GM21786 (cell line): ENCODE data around the gene S100A4.
"Not testable (repeated sequence)": the region's sequence is repeated elsewhere in the genome, so short reads cannot be mapped to it uniquely, and the experiment has no call there.

Experiments used
- ATAC-seq: cut with Tn5 transposase; IDR thresholded peaks from one replicate; pipeline ENCODE4 v1.9.1; 2021; ENCODE audit not compliant: unreplicated experiment

S100A4 gene

GRCh38 chr1:153535242-153536011, 10.2 kb downstream of the S100A4 start, which contains the start of gene S100A6:
TSS of gene S100A6 (minus strand) at chr1:153535991. CDS start at chr1:153535339, 652 bp downstream.
- ATAC-seq: no peak

DNA sequence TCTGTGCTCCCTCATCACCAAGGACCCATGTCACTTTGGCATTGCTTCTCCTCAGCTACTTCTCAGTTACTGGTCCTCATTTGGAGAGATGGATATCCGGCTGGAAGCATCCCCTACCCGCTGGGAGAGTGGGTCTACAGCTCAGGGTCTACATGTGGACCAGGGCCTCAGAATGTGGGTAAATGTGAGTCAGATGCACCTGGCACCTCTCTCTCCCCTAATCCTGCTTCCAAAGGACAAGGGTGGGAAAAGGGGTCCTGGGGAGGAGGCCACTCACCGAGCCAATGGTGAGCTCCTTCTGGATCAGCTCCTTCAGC, 10.7 kb downstream of the S100A4 start:
- no peak for ATAC-seq

GRCh38 chr1:153534226-153534924, 11.2 kb downstream of the S100A4 start:
- ATAC-seq: no peak

DNA sequence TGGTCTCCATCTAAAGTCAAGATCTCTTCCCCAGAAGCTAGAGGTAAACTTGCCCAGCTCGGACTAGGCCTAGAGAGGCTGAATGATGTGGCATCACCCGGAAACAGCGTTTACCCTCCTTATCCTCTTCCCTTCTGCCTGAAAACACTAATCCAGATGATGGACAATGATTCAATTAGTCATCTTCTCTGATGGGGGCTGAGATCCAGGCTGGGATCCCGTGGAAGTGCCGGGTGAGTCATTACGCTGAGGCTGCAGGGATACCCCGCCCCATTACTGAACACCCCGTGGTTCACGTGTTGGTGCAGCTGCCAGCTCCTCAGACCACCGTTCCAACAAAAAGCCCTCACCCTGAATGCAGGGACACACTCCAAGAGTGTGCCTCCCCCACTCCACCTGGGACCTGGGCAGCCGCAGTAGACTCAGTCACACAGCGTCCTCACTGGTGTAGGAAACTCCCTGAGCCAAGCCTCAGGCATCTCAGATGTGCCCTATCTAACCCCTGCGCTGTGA, 11.9 kb downstream of the S100A4 start:
- no peak for ATAC-seq

DNA sequence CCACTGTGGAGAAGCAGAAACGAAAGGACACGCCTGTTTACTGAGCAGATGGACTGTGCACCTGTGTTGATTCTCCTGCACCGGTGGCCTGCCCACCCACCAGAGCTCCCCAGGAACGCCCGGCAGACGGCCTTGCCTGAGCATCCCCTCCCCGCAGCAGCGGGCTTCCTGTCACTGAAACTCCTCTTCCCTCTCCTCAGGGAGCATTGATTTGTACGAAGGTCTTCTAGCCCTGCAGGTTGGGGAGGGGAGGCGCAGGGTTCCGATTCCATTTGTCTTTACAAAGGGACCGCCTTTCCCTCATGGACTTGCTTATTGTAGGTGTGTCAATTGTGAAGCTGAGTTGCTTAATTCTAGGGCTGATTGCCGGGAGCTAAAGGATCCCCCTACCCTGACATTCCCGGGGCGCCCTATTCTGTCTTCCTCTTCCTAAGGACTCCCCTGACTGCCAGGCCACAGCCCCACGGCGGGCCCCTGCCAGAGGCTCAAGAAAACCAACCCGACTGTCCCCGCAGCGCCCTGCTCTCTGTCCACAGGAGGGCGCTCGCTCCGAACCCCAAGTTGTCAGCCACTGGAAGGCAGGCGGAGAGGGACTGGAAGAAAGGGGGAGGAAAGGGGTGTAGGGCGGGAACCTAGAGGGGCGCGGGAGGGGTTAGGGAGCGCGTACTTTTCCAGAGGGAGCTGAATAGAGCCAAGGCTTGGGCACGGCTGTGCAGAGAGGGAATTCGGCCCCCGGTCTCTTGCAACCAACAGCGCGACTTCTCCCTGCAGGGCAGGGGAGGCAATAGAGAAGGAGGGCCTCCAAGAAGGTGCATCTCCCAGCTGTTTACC, 12.6 kb downstream of the S100A4 start:
- ATAC-seq: no peak

DNA sequence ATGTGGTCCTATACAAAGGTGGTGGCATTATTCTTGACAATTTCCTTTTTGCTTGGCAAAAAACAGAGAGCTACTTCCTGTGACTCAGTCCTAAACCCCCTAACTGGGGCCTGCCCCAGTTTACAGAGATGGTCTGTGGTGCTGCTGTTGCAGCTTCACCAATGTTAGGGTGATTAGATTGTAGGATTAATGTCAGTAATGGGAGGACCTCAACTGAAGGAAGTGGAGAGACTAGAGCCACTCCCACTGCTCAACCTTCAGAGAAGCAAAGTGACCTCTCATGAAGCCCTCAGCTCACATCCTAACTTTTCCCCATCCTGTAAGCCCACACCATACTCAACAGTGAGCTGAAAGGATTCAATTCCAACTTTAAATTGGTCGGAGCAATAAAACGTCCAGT, 13.4 kb downstream of the S100A4 start:
- ATAC-seq: no peak

DNA sequence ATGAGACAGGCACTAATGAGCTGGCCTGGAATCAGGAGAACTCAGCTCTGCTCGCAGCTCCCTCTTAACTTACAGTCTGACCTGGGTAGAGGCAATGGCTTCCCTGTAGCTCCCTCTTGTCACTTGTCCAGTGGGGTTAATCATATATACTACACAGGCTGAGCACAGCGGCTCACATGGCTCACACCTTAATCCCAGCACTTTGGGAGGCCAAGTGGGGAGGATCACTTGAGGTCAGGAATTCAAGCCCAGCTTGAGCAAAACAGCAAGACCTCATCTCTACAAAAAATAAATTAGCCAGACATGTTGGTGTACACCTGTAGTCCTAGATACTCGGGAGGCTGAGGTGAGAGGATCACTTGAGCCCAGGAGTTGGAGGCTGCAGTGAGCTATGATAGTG, 14.0 kb downstream of the S100A4 start:
- ATAC-seq: no peak

GRCh38 chr1:153527683-153528040, 17.9 kb downstream of the S100A4 start:
- no peak for ATAC-seq

- no peak for ATAC-seq
Observed at GRCh38 chr1:153527023-153527682, 18.5 kb downstream of the S100A4 start.

DNA sequence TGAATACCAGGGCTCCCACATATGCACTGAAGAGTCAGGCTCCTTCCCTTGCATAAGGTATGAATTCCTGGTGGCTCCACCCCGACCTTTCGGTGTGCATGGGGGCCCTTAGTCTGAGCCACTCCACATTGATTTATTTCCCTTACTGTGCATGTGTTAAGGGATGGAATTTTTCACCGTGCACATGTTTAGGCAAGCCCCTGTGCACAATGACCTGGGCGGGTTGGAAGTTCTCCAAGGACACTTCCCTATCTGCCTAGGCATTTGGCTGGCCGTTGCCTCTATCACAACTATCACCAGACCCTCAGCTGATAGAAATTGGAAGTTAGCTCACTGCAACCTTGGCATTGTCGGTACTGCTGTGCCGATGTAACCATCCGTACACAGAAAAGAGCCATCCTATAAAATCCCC, 19.5 kb downstream of the S100A4 start:
- no peak for ATAC-seq

GRCh38 chr1:153525088-153525728, 20.4 kb downstream of the S100A4 start:
- no peak for ATAC-seq

DNA sequence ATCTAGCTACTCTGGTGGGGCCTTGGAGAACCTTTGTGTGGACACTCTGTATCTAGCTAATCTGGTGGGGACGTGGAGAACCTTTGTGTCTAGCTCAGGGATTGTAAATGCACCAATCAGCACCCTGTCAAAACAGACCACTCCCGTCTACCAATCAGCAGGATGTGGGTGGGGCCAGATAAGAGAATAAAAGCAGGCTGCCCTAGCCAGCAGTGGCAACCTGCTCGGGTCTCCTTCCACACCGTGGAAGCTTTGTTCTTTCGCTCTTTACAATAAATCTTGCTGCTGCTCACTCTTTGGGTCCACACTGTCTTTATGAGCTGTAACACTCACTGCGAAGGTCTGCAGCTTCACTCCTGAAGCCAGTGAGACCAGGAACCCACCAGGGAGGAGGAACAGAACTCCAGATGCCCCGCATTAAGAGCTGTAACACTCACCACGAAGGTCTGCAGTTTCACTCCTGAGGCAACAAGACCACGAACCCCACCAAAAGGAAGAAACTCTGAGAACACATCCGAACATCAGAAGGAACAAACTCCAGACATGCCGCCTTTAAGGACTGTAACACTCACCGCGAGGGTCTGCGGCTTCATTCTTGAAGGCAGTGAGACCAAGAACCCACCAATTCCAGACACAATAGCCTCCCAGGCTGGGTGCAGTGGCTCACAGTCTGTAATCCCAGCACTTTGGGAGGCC, 23.1 kb downstream of the S100A4 start:
- not testable (repeated sequence) for ATAC-seq

DNA sequence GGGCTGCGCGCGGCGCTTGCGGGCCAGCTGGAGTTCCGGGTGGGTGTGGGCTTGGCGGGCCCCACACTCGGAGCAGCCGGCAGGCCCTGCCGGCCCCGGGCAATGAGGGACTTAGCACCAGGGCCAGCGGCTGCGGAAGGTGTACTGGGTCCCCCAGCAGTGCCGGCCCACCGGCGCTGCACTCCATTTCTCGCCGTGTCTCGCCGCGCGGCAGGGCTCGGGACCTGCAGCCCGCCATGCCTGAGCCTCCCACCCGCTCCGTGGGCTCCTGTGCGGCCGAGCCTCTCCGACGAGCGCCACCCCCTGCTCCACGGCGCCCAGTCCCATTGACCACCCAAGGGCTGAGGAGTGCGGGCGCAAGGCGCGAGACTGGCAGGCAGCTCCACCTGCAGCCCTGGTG, 23.8 kb downstream of the S100A4 start:
- ATAC-seq: not testable (repeated sequence)

GRCh38 chr1:153520818-153521476, 24.7 kb downstream of the S100A4 start:
- no peak for ATAC-seq

DNA sequence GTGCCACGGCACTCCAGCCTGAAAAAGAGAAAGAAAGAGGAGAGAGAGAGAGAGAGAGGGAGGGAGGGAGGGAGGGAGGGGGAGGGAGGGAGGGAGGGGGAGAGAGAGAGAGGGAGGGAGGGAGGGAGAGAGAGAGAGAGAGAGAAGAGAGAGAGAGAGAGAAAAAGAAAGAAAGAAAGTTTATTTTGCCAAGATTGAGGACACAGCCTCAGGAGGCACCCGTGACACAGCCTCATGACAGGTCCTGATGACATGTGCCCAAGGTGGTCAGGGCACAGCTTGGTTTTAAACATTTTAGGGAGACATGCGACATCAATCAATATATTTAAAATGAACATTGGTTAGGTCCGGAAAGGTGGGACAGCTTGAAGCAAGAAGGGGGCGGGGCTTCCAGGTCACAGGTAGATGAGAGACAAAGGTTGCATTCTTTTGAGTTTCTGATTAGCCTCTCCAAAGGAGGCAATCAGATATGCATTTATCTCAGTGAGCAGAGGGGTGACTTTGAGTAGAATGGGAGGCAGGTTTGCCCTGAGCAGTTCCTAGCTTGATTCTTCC, 25.4 kb downstream of the S100A4 start:
- not testable (repeated sequence) for ATAC-seq

DNA sequence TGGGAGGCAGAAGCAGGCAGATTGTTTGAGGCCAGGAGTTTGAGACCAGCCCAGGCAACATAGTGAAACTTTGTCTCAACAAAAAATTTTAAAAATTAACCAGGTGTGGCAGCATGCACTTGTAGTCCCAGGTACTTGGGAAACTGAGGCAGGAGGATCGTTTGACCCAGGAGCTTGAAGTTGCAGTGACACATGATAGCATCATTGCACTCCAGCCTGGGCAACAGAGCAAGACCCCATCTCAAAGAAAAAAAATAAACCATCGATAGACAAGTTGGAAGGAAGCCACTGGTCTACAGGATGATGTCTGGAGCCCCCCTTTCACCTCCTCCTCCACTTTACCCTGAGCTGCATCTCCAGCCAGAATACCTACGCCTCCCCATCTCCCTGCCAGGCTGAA, 26.4 kb downstream of the S100A4 start:
- ATAC-seq: no peak

DNA sequence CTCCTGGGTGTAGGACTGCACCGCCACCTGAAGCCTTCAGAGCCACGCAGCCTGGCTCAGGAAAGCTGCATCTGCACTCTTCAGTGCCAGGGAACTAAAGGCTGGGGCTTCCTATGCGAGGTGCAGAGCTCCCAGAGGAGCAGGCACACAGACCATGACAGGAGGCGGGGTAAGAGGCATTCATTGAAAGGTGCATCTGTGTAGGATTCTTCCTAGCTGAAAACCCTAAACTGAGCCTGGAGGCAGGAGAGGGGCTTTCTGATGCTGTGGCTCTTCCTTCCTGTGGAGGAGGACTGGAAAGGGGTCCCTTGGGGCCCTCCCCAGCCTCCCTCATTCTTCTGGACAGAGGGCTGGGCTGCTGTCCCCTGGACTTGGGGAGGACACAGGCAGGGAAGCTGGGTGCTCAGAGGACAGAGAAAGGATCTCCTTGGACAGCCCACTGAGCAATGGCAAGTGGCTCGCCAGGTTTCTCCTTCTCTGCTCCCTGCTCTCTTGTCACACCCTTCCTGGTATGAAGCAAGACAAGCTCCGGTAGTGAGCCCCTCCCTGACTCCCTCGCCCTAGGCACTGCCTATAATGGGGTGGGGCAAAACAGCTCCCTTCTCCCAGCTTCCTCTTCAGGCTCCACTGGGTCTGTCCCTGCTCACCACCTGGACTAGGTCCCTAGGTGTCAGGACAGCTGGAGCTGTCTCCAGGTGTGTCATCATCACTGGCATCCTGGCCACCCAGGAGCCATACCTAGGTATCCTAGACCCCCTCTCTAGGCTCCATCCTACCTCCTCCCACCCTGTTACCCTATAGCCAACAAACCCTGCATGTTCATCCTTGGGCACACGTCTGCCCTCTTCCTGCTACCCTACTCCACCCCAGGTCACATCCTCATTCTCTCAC, 29.9 kb downstream of the S100A4 start:
- ATAC-seq: no peak

DNA sequence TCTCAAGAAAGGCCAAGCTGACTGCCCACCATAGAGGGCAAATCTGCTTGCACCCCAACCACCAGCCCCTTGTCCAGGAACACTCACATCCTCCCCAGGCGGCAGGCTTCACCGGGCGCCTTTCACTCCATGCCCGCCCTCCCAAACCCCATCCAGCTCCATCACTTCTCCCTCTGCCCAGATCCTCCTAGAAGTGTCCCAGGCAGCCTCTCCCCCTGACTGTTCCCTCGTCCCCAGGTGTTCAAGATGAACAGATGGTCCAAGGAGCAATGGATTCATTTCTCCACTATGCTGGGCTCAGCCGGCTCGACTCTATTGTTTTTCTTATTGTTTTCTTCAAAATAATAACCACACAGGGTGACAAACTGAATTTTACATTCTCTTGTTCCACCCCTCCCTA, 31.9 kb downstream of the S100A4 start:
- ATAC-seq: no peak
